OCI-LY3 (cell line): ENCODE results near the gene PSMA5.
A peak's percentile ranks its signal among the peaks of the same experiment; 100 is the strongest.

Source experiments
- H2AFZ ChIP-seq: fragments of 200-600, 300-600 bp; shearing (Covaris generic); 2 replicates; pipeline ENCODE4 v1.6.0; 2014; ENCODE audit warnings: antibody characterized with exemption, low read depth, low read length
- H3K27ac ChIP-seq: fragments of 200-600, 300-600 bp; sonication (generic); 2 replicates; pipeline ENCODE4 v1.5.1; 2014; ENCODE audit warnings: mild to moderate bottlenecking, low read length, moderate library complexity, mixed read lengths
- H3K27me3 ChIP-seq: fragments of 200-600, 300-600 bp; sonication (generic); 2 replicates; pipeline ENCODE4 v1.6.1; 2014; ENCODE audit warnings: low read depth, low read length, mixed read lengths
- H3K36me3 ChIP-seq: fragments of 200-600, 300-600 bp; sonication (generic); replicated peaks from 2 replicates; pipeline ENCODE3; 2014; ENCODE audit warnings: low read depth, low read length, mixed read lengths
- H3K4me1 ChIP-seq: fragments of 300-600, 200-600 bp; sonication (generic); 2 replicates; pipeline ENCODE4 v1.6.1; 2014; ENCODE audit warnings: low read length, mixed read lengths
- H3K4me2 ChIP-seq: fragments of 200-600, 300-600 bp; sonication (generic); 2 replicates; pipeline ENCODE4 v1.6.1; 2014; ENCODE audit warnings: low read length, mixed read lengths
- H3K4me3 ChIP-seq: fragments of 300-600, 200-600 bp; sonication (generic); 2 replicates; pipeline ENCODE4 v1.5.1; 2014; ENCODE audit warnings: antibody characterized with exemption, mild to moderate bottlenecking, low read length, moderate library complexity
- H3K79me2 ChIP-seq: fragments of 300-600, 200-600 bp; shearing (Covaris generic); 2 replicates; pipeline ENCODE4 v1.6.1; 2014; ENCODE audit warnings: mild to moderate bottlenecking, low read length, mixed read lengths
- H3K9ac ChIP-seq: fragments of 300-600, 200-600 bp; shearing (Covaris generic); 2 replicates; pipeline ENCODE4 v1.6.0; 2014; ENCODE audit warnings: mild to moderate bottlenecking, low read length, moderate library complexity
- H3K9me3 ChIP-seq: fragments of 200-600, 300-600 bp; shearing (Covaris generic); 2 replicates; pipeline ENCODE4 v1.6.1; 2014; ENCODE audit warnings: low read length, mixed read lengths; ENCODE audit not compliant: insufficient read depth
- H4K20me1 ChIP-seq: fragments of 200-600, 300-600 bp; sonication (generic); 2 replicates; pipeline ENCODE4 v1.6.1; 2016; ENCODE audit warnings: low read length, mixed read lengths; ENCODE audit not compliant: insufficient read depth
- CTCF ChIP-seq: fragments of 200-600, 300-600 bp; sonication (generic); IDR thresholded peaks from 2 replicates; pipeline ENCODE4 v1.5.1; 2014; ENCODE audit warnings: antibody characterized with exemption, low read length, low read depth
- EZH2phosphoT487 ChIP-seq: fragments of 200-600 bp; shearing (Covaris generic); IDR thresholded peaks from 2 replicates; pipeline ENCODE4 v1.6.1; 2018; ENCODE audit warnings: antibody characterized with exemption, mixed run types, low read depth

The PSMA5 gene

DNA sequence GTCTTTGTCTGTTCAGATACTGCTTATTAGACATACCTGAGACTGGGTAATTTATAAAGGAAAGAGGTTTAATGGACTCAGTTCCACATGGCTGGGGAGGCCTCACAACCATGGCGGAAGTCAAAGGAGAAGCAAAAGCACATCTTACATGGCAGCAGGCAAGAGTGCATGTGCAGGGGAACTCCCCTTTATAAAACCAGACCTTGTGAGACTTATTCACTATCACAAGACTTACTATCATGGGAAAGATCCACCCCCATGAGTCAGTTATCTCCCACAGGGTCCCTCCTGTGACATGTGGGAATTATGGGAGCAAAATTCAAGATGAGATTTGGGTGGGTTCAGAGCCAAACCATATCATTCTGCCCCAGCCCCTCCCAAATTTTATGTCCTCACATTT is 7.1 kb upstream of the PSMA5 start:
- no peak overlapping the region for H3K4me2 ChIP-seq

DNA sequence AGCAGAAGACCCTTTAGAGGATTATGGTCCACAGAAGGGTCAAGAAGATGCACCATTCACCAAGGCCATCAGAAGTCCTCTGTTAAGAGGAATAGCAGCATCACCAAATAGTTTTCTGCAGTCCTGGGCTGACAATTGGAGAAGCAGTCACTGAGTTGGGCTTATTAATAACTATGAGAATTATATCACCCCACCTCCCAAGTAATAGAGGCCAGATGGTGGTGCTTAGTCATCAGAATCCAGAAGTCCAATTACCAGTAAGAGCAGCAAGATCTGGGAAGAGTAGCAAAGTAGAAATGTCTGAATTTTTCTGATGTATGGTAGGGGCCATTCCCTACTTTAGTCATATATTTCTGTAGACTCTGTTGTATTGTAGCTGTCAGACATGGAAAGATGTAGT is 6.1 kb upstream of the PSMA5 start:
- Histone ChIP-seq H3K9me3 (no peaks in the 10 kb centered on the region), H3K4me2 (no peak overlapping the region), H3K9ac (no peak overlapping the region), H3K4me3 (no peak overlapping the region), H2AFZ (no peak overlapping the region), H3K4me1 (peaks cover 8% of the 10 kb centered on the region; the same call in 1 of the 2 replicates), H3K79me2 (peaks cover 5% of the 10 kb centered on the region; the same call in 1 of the 2 replicates), H3K27ac (no peak overlapping the region), H4K20me1 (no peaks in the 10 kb centered on the region), H3K27me3 (no peaks in the 10 kb centered on the region), H3K36me3 (no peaks in the 10 kb centered on the region)
- TF ChIP-seq CTCF, result no peak
- TF ChIP-seq EZH2phosphoT487, result no peak

More for the DNA sequence above, 7.1 kb upstream of the PSMA5 start:
- H3K4me1 ChIP-seq, result 0 out of 2 replicates have a peak, but pooled peaks cover 2% of the 10 kb centered on the region
- no peak overlapping the region for H3K9ac ChIP-seq
- H4K20me1 ChIP-seq, result no peaks in the 10 kb centered on the region
- H3K27me3 ChIP-seq, result no peaks in the 10 kb centered on the region
- H2AFZ ChIP-seq, result no peak overlapping the region
- H3K4me3 ChIP-seq, result no peak overlapping the region
- no peaks in the 10 kb centered on the region for H3K79me2 ChIP-seq
- no peaks in the 10 kb centered on the region for H3K9me3 ChIP-seq
- no peaks in the 10 kb centered on the region for H3K36me3 ChIP-seq
- no peak overlapping the region for H3K27ac ChIP-seq
- TF ChIP-seq EZH2phosphoT487, result no peak
- TF ChIP-seq CTCF, result no peak

- H3K27me3 ChIP-seq, result no peaks in the 10 kb centered on the region
- H3K79me2 ChIP-seq, result peaks cover 54% of the 10 kb centered on the region
- H3K4me1 ChIP-seq, result peaks cover 15% of the 10 kb centered on the region
- H4K20me1 ChIP-seq, result no peaks in the 10 kb centered on the region
- H3K36me3 ChIP-seq, result peaks cover 9% of the 10 kb centered on the region
- no peaks in the 10 kb centered on the region for H3K9me3 ChIP-seq
- peak overlapping the region; percentile 89 for H3K4me3 ChIP-seq
- H3K9ac ChIP-seq, result peak overlapping the region; percentile 84
- TF ChIP-seq CTCF, result no peak
- TF ChIP-seq EZH2phosphoT487, result no peak
- peak overlapping the region; percentile 72 for H3K27ac ChIP-seq
- no peak overlapping the region for H2AFZ ChIP-seq
- H3K4me2 ChIP-seq, result peak overlapping the region; percentile 83
These were observed 871 bp upstream of the PSMA5 start for GRCh38 chr1:109427171-109427467.

DNA sequence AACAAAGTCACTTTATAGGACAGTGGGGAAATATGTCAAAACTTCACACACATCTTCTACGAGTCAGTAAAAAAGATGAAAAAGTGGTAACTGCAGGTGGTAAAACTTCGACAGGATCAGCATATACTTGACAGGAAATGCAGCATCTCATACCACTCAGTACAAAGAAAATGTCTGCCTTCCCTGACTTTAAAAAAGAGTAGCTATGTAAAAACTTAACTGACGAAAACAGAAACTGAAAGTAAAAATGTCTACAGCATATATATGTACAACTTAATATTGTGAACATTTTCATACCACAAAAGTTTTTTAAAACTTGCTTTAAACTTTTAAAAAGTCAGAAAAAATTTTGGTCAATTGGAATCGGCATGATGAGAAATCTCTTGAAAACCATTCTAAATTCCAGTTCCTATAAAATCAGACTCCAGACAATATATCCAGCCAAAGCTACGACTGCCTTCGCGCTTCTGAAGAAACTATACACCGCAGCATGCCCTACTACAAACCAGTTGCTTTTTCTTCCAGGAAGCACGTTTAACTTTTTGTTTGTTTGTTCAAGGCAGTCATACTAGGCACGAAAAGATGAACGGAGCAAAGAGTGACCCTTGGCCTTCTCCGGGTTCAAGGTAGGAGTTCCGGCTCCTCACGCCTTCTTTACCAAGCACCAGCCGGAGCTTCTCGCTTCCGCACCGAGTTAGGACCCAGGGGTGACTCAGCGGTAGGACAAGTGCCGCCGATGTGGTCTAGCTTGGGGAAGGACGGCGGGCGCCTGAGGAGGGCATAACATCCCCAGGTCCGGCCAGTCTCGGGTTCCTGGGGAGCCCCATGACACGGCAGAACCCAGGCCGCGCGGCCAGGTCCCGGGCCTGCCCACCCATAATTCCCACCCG is 612 bp downstream of the PSMA5 start:
- Histone ChIP-seq H4K20me1 (no peaks in the 10 kb centered on the region), H3K9me3 (no peaks in the 10 kb centered on the region), H3K4me3 (peak overlapping the region; percentile 89), H3K27me3 (no peaks in the 10 kb centered on the region), H3K36me3 (peaks cover 9% of the 10 kb centered on the region), H3K4me2 (peak overlapping the region; percentile 59), H3K79me2 (peaks cover 66% of the 10 kb centered on the region), H3K9ac (peak overlapping the region; percentile 63), H3K4me1 (peaks cover 15% of the 10 kb centered on the region), H3K27ac (peak overlapping the region; percentile 72), H2AFZ (no peak overlapping the region)
- no peak for TF ChIP-seq EZH2phosphoT487
- TF ChIP-seq CTCF, result no peak
